Lower leg skin (tissue), 4 donors: ENCODE results near the gene OBP2B. TPM values are rescaled to one million over a fixed set of nuclear protein-coding genes. Genes with fewer than 3 reads are reported as not detected.

Experiments
- DNase-seq, 2 donors: peaks; one replicate each; pipeline ENCODE4 v3.0.0-alpha.2; 2019; ENCODE audit warnings: low spot score in 2 of 2
- H3K4me3 ChIP-seq: fragments of 200-600 bp; sonication (generic); 2 replicates; pipeline ENCODE4 v1.5.1; 2017; ENCODE audit warnings: mild to moderate bottlenecking, low read depth; ENCODE audit not compliant: poor library complexity, severe bottlenecking
- CTCF ChIP-seq, 3 donors: fragments of 450-650 bp; IDR thresholded peaks; one replicate each; pipeline ENCODE4 v1.5.1; 2016; ENCODE audit warnings: antibody characterized with exemption in 3 of 3, mild to moderate bottlenecking in 3 of 3, moderate library complexity in 2 of 3
- POLR2A ChIP-seq, 2 donors: fragments of 450-650 bp; IDR thresholded peaks; one replicate each; pipeline ENCODE4 v1.6.1; 2016 to 2017; ENCODE audit warnings: antibody characterized with exemption in 2 of 2, mild to moderate bottlenecking in 1 of 2, moderate library complexity in 1 of 2
- WGBS, 2 donors: methylation state at CpG; one replicate each; pipeline ENCODE4 v1.1.5; 2018; 5-methylcytosine and 5-hydroxymethylcytosine counted together
- intact Hi-C: fragments of 100-400 bp; cut with DNase I; formaldehyde crosslinking; loops from one replicate; pipeline ENCODE4 v1.15.0; 2023; ENCODE audit warnings: low total_unique reads
- total RNA-seq, 4 donors: library from RNA; depleted of rRNA; stranded (reverse); fragments of >200 nt; gene quantifications; one replicate each; pipeline ENCODE4 v1.1.0, GENCODE V29; 2016

Gene OBP2B
- total RNA-seq, 4 donors from 2014 or later = 11.4 to 13.0 TPM; not detected in 2

DNA sequence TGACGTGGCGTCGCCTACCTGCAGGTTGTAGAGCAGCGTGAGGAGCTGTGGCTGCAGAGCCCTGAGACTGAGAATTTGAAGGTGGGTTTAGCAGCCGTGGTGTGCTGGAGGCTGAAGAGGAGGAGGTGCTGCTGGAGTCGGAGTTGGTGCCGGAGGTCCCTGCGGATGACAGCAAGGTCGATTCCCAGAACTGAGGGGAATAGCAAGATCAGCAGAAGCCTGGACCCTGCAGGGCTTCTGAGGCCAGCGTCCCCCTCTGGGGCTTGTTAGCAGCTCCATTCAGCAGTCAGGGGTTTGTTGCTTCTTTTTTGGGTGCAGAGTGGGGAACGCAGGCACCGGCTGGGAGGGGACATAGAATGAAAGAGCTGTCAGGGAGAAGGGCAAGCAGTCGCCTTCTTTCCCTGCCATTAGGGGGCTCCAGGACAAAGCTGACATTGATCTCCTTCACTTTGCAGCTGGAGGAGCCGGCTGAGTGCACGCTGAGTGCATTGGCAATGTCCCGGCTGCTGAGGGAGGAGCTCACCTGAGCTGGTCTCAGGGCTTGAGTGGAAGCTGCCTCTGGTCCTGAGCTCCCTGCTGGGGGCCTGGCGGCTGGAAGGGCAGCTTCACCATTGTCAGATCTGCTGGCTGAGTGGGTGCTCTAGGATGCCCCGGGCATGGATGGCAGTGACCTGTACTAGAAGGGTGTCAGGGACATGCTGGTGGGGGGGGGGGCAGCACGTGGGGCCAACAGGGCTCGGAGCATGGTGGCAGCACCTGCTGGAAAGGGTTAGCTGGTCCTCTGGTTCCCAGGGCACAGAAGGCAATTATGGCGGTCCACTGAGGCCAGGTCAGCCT is 20.8 kb downstream of the OBP2B start:
- WGBS, 2 donors = 54 to 63% methylated on average over 19 to 21 of the region's 21 CpGs
- DNase-seq = peak in 1 of 2 donors; percentile 77
- no peak overlapping the region for H3K4me3 ChIP-seq
- intact Hi-C loops = loop anchor here (5.0 to 10.0 kb wide), 2 partner anchors 147 to 299 kb away; partner anchors contain the start of gene SURF6
- TF ChIP-seq CTCF (IDR thresholded peaks at IDR 0.05) (no peak), POLR2A (IDR thresholded peaks at IDR 0.05) (no peak)

GRCh38 chr9:133187561-133188005 is 21.5 kb downstream of the OBP2B start:
- WGBS, 2 donors = 82 to 88% methylated on average over 10 of the region's 10 CpGs
- H3K4me3 ChIP-seq = no peak overlapping the region
- intact Hi-C loops = loop anchor here (5.0 to 10.0 kb wide), 2 partner anchors 147 to 300 kb away; partner anchors contain the start of gene SURF6
- DNase-seq = peak in 1 of 2 donors; percentile 75
- no peak for TF ChIP-seq CTCF (IDR thresholded peaks at IDR 0.05)
- TF ChIP-seq POLR2A (IDR thresholded peaks at IDR 0.05) = no peak

DNA sequence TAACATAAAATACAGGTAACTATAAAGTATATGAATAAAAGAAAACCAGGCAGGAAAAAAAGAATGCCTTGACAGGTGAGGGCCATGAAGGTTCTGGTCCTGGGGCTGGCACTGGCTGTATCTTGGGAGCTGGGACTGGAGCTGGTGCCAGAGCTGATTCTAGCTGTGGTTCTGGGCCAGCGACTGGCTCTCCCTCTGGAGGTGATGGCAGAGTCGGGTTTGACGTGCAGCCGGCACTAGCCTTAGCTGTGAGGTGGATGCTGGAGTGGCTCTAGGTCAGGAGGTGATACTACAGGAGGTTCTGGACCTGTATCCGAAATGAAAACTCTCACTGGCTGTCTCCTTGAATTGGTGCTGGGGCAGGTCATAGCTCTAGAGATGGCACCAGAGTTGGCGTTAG is 22.3 kb downstream of the OBP2B start:
- WGBS, 2 donors = 85 to 92% methylated on average over 6 of the region's 6 CpGs
- intact Hi-C loops = loop anchor here (5.0 to 10.0 kb wide), 2 partner anchors 148 to 301 kb away; partner anchors contain the start of gene SURF6
- no peak for TF ChIP-seq CTCF (IDR thresholded peaks at IDR 0.05)
- no peak for TF ChIP-seq POLR2A (IDR thresholded peaks at IDR 0.05)
- H3K4me3 ChIP-seq = no peak overlapping the region
- DNase-seq = peak in 1 of 2 donors; percentile 39

- H3K4me3 ChIP-seq = no peak overlapping the region
- no peak for TF ChIP-seq CTCF (IDR thresholded peaks at IDR 0.05)
- no peak for TF ChIP-seq POLR2A (IDR thresholded peaks at IDR 0.05)
- intact Hi-C loops = loop anchor here (5.0 to 10.0 kb wide), 2 partner anchors 150 to 302 kb away; partner anchors contain the start of gene SURF6
- peak in 1 of 2 donors; percentile 35 for DNase-seq
- 3 to 5% methylated on average over 6 to 7 of the region's 8 CpGs for WGBS, 2 donors
These were observed 24.1 kb downstream of the OBP2B start for GRCh38 chr9:133184971-133185370.

DNA sequence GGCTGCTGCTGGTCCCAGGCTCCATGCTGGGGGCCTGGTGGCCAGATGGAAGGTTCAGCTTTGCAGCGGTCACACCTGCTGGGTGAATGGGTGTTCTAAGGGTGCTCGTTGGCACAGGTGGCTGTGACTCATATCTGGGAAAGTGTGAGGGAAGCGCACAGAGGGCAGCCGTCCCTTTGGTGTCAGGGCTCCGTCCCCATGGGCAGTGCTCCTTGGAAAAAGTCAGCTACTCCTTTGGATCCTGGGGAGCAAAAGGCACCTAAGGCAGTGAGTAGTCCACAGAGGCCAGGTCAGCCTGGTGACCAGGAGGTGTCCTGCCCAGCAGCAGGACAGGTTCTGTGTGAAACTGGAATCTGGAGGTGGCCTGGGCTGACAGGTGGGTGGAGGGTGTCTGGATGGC is 26.9 kb downstream of the OBP2B start:
- H3K4me3 ChIP-seq = no peak overlapping the region
- peak in 1 of 2 donors; percentile 26 for DNase-seq
- 73 to 100% methylated on average over 5 of the region's 5 CpGs for WGBS, 2 donors
- intact Hi-C loops = loop anchor here (10.0 kb wide), 1 partner anchor 153 kb away; the partner anchor contains the start of gene SURF6
- TF ChIP-seq POLR2A (IDR thresholded peaks at IDR 0.05) (no peak), CTCF (IDR thresholded peaks at IDR 0.05) (no peak)
